Mesothelial cell of epicardium (in vitro differentiated cells): ENCODE data around the gene CCDC40. TPM values are rescaled to one million over a fixed set of nuclear protein-coding genes. Genes with fewer than 3 reads are reported as not detected.

Source experiments
- DNase-seq, 2 experiments: peaks; one replicate each; pipeline ENCODE4 v3.0.0; 2021; ENCODE audit warnings: low spot score in 2 of 2; ENCODE audit not compliant: unreplicated experiment in 2 of 2
- H3K27ac Mint-ChIP-seq: 2 replicates; pipeline ENCODE4 v1.8.0; 2021; ENCODE audit warnings: mixed read lengths
- H3K27me3 Mint-ChIP-seq: 2 replicates; pipeline ENCODE4 v1.8.0; 2021; ENCODE audit warnings: low read depth, mixed read lengths
- H3K36me3 Mint-ChIP-seq: 2 replicates; pipeline ENCODE4 v1.8.0; 2021; ENCODE audit warnings: mixed read lengths
- H3K4me1 Mint-ChIP-seq: 2 replicates; pipeline ENCODE4 v1.8.0; 2021; ENCODE audit warnings: mixed read lengths
- H3K4me3 Mint-ChIP-seq: 2 replicates; pipeline ENCODE4 v1.8.0; 2021; ENCODE audit warnings: mild to moderate bottlenecking, moderate library complexity, mixed read lengths
- H3K9me3 Mint-ChIP-seq: 2 replicates; pipeline ENCODE4 v1.8.0; 2021; ENCODE audit warnings: mixed read lengths
- total RNA-seq: library from RNA; stranded (reverse); gene quantifications from 3 replicates; pipeline ENCODE4 v1.2.1, GENCODE V29; 2021
- TF ChIP-seq, protein P1 (sequence below): fragments of 200-600 bp; sonication (generic); IDR thresholded peaks from one replicate; pipeline ENCODE4 v1.5.0; 2021; ENCODE audit warnings: antibody characterized with exemption; ENCODE audit not compliant: unreplicated experiment

The CCDC40 gene
- total RNA-seq, 1 donor from 2014 or later, result 23.5 TPM

DNA sequence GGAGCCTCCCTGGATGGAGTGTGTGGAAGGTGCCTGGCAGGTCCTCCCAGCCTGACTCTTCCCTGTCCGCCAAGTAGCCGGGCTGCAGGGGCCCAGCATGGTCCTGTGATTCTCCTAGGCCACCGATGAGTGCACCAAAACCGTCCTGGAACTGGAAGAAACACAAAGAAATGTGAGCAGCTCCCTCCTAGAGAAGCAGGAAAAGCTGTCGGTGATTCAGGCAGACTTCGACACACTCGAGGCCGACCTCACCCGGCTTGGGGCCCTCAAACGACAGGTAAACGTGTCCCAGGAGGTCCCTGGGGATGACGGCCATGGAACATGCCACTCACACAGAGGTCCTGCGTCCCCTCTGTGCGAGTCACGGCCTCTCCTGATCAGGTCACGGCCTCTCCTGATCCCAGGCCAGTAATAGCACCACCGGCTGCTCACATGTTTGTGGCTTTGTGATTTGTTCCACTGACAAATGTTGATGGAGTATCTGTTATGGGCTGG lies 60.7 kb downstream of the CCDC40 start:
- Mint-ChIP-seq H3K36me3 (no peaks in the 10 kb centered on the region), H3K4me1 (peaks cover 8% of the 10 kb centered on the region), H3K4me3 (no peak overlapping the region)

DNA sequence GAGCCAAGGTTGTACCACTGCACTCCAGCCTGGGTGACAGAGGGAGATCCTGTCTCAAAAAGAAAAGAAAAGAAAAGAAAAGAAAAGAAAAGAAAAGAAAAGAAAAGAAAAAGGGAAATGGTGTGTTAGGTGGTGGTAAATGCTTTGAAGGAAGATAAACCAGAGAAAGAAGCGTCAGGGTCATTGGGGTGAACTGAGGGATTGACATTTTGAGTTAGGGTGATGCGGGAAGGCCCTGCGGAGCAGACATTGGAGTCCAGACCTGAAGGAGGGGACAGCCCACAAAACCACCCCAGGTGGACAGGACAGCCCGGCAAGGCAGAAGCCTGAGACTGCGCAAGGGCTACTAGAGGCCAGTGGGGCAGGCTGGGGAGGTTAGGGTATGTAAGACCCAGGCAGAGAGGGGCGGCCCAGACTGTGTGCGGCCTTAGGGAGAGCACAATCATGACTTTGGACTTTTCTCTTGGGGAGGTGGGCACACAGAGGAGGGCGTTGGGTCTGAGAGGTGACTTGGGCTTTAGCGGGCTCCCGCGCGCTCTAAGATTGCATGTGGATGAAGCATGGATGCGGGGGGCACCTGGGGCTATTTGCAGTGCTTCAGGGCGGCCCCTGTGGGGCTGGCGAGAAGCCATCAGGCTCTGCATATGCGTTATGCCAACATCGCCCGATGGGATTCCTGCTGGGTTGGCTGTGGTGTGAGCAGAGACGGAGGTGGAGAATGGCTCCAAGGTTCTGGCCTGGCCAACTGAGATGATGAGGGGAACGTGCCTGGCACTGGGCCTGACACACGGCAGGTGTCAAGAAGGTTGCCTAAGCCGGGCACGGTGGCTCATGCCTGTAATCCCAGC lies 61.6 kb downstream of the CCDC40 start:
- TF ChIP-seq, protein P1, sequence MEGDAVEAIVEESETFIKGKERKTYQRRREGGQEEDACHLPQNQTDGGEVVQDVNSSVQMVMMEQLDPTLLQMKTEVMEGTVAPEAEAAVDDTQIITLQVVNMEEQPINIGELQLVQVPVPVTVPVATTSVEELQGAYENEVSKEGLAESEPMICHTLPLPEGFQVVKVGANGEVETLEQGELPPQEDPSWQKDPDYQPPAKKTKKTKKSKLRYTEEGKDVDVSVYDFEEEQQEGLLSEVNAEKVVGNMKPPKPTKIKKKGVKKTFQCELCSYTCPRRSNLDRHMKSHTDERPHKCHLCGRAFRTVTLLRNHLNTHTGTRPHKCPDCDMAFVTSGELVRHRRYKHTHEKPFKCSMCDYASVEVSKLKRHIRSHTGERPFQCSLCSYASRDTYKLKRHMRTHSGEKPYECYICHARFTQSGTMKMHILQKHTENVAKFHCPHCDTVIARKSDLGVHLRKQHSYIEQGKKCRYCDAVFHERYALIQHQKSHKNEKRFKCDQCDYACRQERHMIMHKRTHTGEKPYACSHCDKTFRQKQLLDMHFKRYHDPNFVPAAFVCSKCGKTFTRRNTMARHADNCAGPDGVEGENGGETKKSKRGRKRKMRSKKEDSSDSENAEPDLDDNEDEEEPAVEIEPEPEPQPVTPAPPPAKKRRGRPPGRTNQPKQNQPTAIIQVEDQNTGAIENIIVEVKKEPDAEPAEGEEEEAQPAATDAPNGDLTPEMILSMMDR, result no peak
- Mint-ChIP-seq H3K9me3 (no peaks in the 10 kb centered on the region), H3K27me3 (no peaks in the 10 kb centered on the region), H3K4me1 (peaks cover 15% of the 10 kb centered on the region), H3K4me3 (no peak overlapping the region), H3K36me3 (no peaks in the 10 kb centered on the region), H3K27ac (no peak overlapping the region)
- no peak for DNase-seq

More for the DNA sequence above, 60.7 kb downstream of the CCDC40 start:
- no peak for DNase-seq
- TF ChIP-seq, protein P1, result no peak
- Mint-ChIP-seq H3K27ac (no peak overlapping the region), H3K27me3 (no peaks in the 10 kb centered on the region), H3K9me3 (no peaks in the 10 kb centered on the region)

DNA sequence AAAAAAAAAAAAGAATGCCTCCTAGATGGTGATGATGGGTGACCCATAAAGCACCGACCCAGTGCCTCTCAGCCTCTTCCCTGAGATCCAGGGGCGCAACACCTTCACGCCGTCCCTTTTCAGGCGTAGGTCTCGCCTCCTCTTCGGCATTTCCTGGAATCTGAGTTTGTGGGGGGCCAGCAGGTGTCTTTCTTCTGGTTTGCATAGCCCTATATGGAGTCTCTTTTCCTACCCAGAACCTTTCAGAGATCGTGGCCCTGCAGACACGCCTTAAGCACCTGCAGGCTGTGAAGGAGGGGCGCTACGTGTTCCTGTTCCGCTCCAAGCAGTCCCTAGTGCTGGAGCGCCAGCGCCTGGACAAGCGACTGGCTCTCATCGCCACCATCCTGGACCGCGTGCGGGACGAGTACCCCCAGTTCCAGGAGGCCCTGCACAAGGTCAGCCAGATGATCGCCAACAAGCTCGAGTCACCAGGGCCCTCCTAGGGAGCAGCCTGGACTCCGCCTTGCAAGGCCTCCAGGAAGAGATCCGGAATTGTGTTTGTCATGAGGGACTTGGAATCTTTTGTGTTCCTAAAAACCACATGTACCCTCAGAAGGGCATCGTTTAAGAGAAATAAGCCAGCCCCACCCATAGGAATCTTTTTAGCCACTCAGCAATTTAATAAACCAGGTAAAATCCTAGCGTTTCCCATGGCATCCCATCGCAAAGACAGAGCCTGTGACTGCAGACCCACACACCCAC lies 63.0 kb downstream of the CCDC40 start:
- Mint-ChIP-seq H3K9me3 (no peaks in the 10 kb centered on the region), H3K36me3 (no peaks in the 10 kb centered on the region), H3K27ac (no peak overlapping the region), H3K4me3 (no peak overlapping the region), H3K27me3 (no peaks in the 10 kb centered on the region), H3K4me1 (peaks cover 22% of the 10 kb centered on the region)
- TF ChIP-seq, protein P1, result no peak
- DNase-seq, result no peak

DNA sequence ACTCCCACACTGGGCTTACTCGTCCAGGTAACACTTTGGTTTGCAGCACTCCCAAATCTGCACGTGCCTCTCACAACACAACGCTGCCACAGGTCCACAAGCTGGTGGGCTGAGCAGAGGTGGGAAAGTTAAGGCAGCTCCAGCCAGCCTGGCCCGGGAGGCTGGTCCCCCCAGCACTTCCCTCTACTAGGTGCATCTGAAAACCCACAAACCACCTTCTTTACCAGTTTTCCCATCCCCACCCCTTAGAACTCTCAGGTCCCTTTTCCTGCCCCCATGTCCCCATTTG lies 63.5 kb downstream of the CCDC40 start:
- Mint-ChIP-seq H3K4me1 (peaks cover 23% of the 10 kb centered on the region), H3K4me3 (no peak overlapping the region), H3K27ac (no peak overlapping the region), H3K27me3 (no peaks in the 10 kb centered on the region), H3K9me3 (no peaks in the 10 kb centered on the region), H3K36me3 (no peaks in the 10 kb centered on the region)
- TF ChIP-seq, protein P1, result no peak
- DNase-seq, result no peak

DNA sequence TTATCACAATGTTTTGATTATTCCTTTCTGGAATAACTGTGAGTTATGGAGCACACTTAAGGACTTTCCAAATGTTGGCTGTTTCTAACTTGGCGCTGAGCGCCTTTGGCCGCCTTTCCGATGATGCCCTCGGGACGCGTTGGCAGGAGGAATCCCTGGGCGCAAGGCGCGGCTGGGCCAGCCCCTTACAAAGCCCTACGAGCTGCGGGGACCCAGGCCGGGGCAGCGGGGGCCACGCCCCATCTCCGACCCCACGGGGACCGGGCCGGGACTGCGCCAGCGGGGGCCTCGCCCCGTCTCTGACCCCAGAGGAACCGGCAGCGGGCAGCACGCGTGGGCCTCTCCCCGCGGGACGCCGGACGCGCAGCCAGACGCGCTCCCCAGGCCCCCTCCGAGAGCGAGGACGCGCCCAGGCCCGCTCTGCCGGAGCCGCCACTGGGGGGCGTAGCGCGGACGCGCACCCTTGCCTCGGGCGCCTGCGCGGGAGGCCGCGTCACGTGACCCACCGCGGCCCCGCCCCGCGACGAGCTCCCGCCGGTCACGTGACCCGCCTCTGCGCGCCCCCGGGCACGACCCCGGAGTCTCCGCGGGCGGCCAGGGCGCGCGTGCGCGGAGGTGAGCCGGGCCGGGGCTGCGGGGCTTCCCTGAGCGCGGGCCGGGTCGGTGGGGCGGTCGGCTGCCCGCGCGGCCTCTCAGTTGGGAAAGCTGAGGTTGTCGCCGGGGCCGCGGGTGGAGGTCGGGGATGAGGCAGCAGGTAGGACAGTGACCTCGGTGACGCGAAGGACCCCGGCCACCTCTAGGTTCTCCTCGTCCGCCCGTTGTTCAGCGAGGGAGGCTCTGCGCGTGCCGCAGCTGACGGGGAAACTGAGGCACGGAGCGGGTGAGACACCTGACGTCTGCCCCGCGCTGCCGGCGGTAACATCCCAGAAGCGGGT lies 64.8 kb downstream of the CCDC40 start, which contains the start of gene GAA:
TSS of gene GAA (plus strand) at position 571 of the 935 bp plus-strand sequence. CDS start 3,006 bp downstream, outside the sequence.
- Mint-ChIP-seq H3K4me1 (peaks cover 26% of the 10 kb centered on the region), H3K4me3 (peak within 1 kb of the TSS; percentile 87), H3K9me3 (no peaks in the 10 kb centered on the region), H3K27me3 (no peaks in the 10 kb centered on the region), H3K27ac (peak within 1 kb of the TSS; percentile 86), H3K36me3 (no peaks in the 10 kb centered on the region)
- DNase-seq, result peak; percentile 85 to 94
- TF ChIP-seq, protein P1, result peak; percentile 89
